ENCODE results near the gene AP1G2.

Gene AP1G2

GRCh38 chr14:23533652-23534435 is 33.7 kb downstream of the AP1G2 start:
- no peak for TF ChIP-seq CTCF (IDR thresholded peaks at IDR 0.05; ENCODE audit: insufficient read depth, low read depth, low read length, missing control alignments)
- no peak for DNase-seq (ENCODE audit: low read depth)
- no peak overlapping the region for H3K4me3 ChIP-seq (ENCODE audit: low read depth, low read length)

- no peak for DNase-seq (ENCODE audit: low read depth)
- H3K4me3 ChIP-seq (ENCODE audit: low read depth, low read length) = no peak overlapping the region
- TF ChIP-seq CTCF (IDR thresholded peaks at IDR 0.05; ENCODE audit: insufficient read depth, low read depth, low read length, missing control alignments) = no peak
Measured at GRCh38 chr14:23532658-23533057, 34.9 kb downstream of the AP1G2 start.

GRCh38 chr14:23531391-23531790 is 36.2 kb downstream of the AP1G2 start:
- no peak for TF ChIP-seq CTCF (IDR thresholded peaks at IDR 0.05; ENCODE audit: insufficient read depth, low read depth, low read length, missing control alignments)
- no peak for DNase-seq (ENCODE audit: low read depth)

GRCh38 chr14:23530375-23531055 is 37.1 kb downstream of the AP1G2 start:
- no peak overlapping the region for H3K4me3 ChIP-seq (ENCODE audit: low read depth, low read length)
- no peak for TF ChIP-seq CTCF (IDR thresholded peaks at IDR 0.05; ENCODE audit: insufficient read depth, low read depth, low read length, missing control alignments)
- DNase-seq (ENCODE audit: low read depth) = no peak

More at GRCh38 chr14:23531391-23531790, 36.2 kb downstream of the AP1G2 start:
- no peak overlapping the region for H3K4me3 ChIP-seq (ENCODE audit: low read depth, low read length)

- TF ChIP-seq CTCF (IDR thresholded peaks at IDR 0.05; ENCODE audit: insufficient read depth, low read depth, low read length, missing control alignments) = no peak
- no peak overlapping the region for H3K4me3 ChIP-seq (ENCODE audit: low read depth, low read length)
- no peak for DNase-seq (ENCODE audit: low read depth)
Measured at GRCh38 chr14:23529016-23529415, 38.6 kb downstream of the AP1G2 start.

- no peak for DNase-seq (ENCODE audit: low read depth)
- TF ChIP-seq CTCF (IDR thresholded peaks at IDR 0.05; ENCODE audit: insufficient read depth, low read depth, low read length, missing control alignments) = no peak
- no peak overlapping the region for H3K4me3 ChIP-seq (ENCODE audit: low read depth, low read length)
Measured at GRCh38 chr14:23528555-23528954, 39.0 kb downstream of the AP1G2 start.

Data from GM12865 (cell line).